Upper lobe of left lung (tissue), 4 donors: Measurements from ENCODE around the gene B3GAT1.

ENCODE experiments used
- CTCF ChIP-seq, 6 experiments: fragments of 450-650 bp in 4 of 6; fragments of 200-600 bp in 2 of 6; sonication (generic) in 2 of 6; IDR thresholded peaks; one replicate each; pipeline ENCODE4 v1.5.1; 2016 to 2019; ENCODE audit warnings: antibody characterized with exemption in 6 of 6
- EP300 ChIP-seq, 4 donors: sonication (generic); formaldehyde crosslinking; IDR thresholded peaks; one replicate each; pipeline ENCODE4 v1.5.1; 2017; ENCODE audit warnings: antibody characterized with exemption in 4 of 4, control low read depth in 2 of 4
- POLR2A ChIP-seq, 4 donors: fragments of 450-650 bp; IDR thresholded peaks; one replicate each; pipeline ENCODE4 v1.5.1; 2016 to 2017; ENCODE audit warnings: antibody characterized with exemption in 4 of 4, mild to moderate bottlenecking in 2 of 4
- POLR2AphosphoS5 ChIP-seq, 2 donors: sonication (generic); formaldehyde crosslinking; IDR thresholded peaks; one replicate each; pipeline ENCODE4 v1.5.1; 2017; ENCODE audit warnings: antibody characterized with exemption in 2 of 2

GRCh38 chr11:134406264-134407185, 5.5 kb downstream of the B3GAT1 start:
- no peak for TF ChIP-seq CTCF (IDR thresholded peaks at IDR 0.05)
- no peak for TF ChIP-seq POLR2A (IDR thresholded peaks at IDR 0.05)
- no peak for TF ChIP-seq EP300 (IDR thresholded peaks at IDR 0.05)
- TF ChIP-seq POLR2AphosphoS5 (IDR thresholded peaks at IDR 0.05): no peak
